HepG2 (cell line): ENCODE measurements around the gene GH2. TPM values are rescaled to one million over a fixed set of nuclear protein-coding genes. Genes with fewer than 3 reads are reported as not detected.

ENCODE experiments used
- AKNA ChIP-seq: sonication (generic); formaldehyde crosslinking; IDR thresholded peaks from 2 replicates; pipeline ENCODE4 v1.4.0; 2020; ENCODE audit warnings: missing genetic modification reagents, borderline replicate concordance
- CAMTA2 ChIP-seq: sonication (generic); formaldehyde crosslinking; IDR thresholded peaks from 2 replicates; pipeline ENCODE4 v1.4.0; 2020; ENCODE audit warnings: mild to moderate bottlenecking, missing genetic modification reagents, borderline replicate concordance
- FUBP1 ChIP-seq: sonication (generic); formaldehyde crosslinking; IDR thresholded peaks from 2 replicates; pipeline ENCODE4 v1.5.1; 2020; ENCODE audit warnings: missing genetic modification reagents, mild to moderate bottlenecking, borderline replicate concordance
- GATA4 ChIP-seq: sonication (generic); IDR thresholded peaks from 2 replicates; pipeline ENCODE4 v1.6.1; 2016; ENCODE audit warnings: antibody characterized with exemption, low read depth, borderline replicate concordance
- MATR3 ChIP-seq: sonication (generic); formaldehyde crosslinking; IDR thresholded peaks from 2 replicates; pipeline ENCODE4 v1.4.0; 2020; ENCODE audit warnings: missing genetic modification reagents
- MED13 ChIP-seq: sonication (generic); formaldehyde crosslinking; IDR thresholded peaks from 2 replicates; pipeline ENCODE4 v1.5.0; 2020; ENCODE audit warnings: missing genetic modification reagents
- MIER2 ChIP-seq: IDR thresholded peaks from 2 replicates; pipeline ENCODE4 v1.6.1; 2016; ENCODE audit warnings: missing biosample characterization, missing genetic modification reagents
- MIER3 ChIP-seq: IDR thresholded peaks from 2 replicates; pipeline ENCODE4 v1.6.1; 2016; ENCODE audit warnings: missing compliant biosample characterization, borderline replicate concordance
- PHF21A ChIP-seq: sonication (generic); formaldehyde crosslinking; IDR thresholded peaks from 2 replicates; pipeline ENCODE4 v1.5.0; 2020; ENCODE audit warnings: mild to moderate bottlenecking, missing genetic modification reagents
- REXO4 ChIP-seq: sonication (generic); formaldehyde crosslinking; IDR thresholded peaks from 2 replicates; pipeline ENCODE4 v1.8.0; 2022; ENCODE audit warnings: missing genetic modification reagents, mild to moderate bottlenecking, borderline replicate concordance
- SCMH1 ChIP-seq: sonication (generic); formaldehyde crosslinking; IDR thresholded peaks from 2 replicates; pipeline ENCODE4 v1.9.0; 2021; ENCODE audit warnings: missing genetic modification reagents, mild to moderate bottlenecking, borderline replicate concordance
- THAP9 ChIP-seq: sonication (generic); formaldehyde crosslinking; IDR thresholded peaks from 2 replicates; pipeline ENCODE4; 2020; ENCODE audit warnings: missing genetic modification reagents, mild to moderate bottlenecking, borderline replicate concordance
- ZNF235 ChIP-seq: sonication (generic); formaldehyde crosslinking; IDR thresholded peaks from 2 replicates; pipeline ENCODE4 v1.8.1; 2023; ENCODE audit warnings: mild to moderate bottlenecking, missing genetic modification reagents, borderline replicate concordance
- ZNF343 ChIP-seq: sonication (generic); formaldehyde crosslinking; IDR thresholded peaks from 2 replicates; pipeline ENCODE4 v1.4.0; 2020; ENCODE audit warnings: mild to moderate bottlenecking, missing genetic modification reagents
- ZNF350 ChIP-seq: sonication (generic); formaldehyde crosslinking; IDR thresholded peaks from 2 replicates; pipeline ENCODE4 v1.4.0; 2020; ENCODE audit warnings: mild to moderate bottlenecking, low read depth, missing genetic modification reagents, borderline replicate concordance
- ZNF432 ChIP-seq: sonication (generic); formaldehyde crosslinking; IDR thresholded peaks from 2 replicates; pipeline ENCODE4 v1.5.0; 2020; ENCODE audit warnings: missing genetic modification reagents, mild to moderate bottlenecking, borderline replicate concordance
- ZNF660 ChIP-seq: sonication (generic); formaldehyde crosslinking; IDR thresholded peaks from 2 replicates; pipeline ENCODE4 v1.5.1; 2020; ENCODE audit warnings: mild to moderate bottlenecking, low read depth, missing genetic modification reagents, borderline replicate concordance
- ZNF784 ChIP-seq: sonication (generic); formaldehyde crosslinking; IDR thresholded peaks from 2 replicates; pipeline ENCODE4 v1.5.1; 2020; ENCODE audit warnings: missing genetic modification reagents, mild to moderate bottlenecking, borderline replicate concordance
- polyA plus RNA-seq, 8 experiments: library from polyadenylated mRNA; depleted of rRNA in 3 of 8; stranded (reverse) in 7 of 8; unstranded in 1 of 8; fragments of >200 nt; fragmentation: Illumina TruSeq in 4 of 8; extraction: Trizol in 4 of 8; gene quantifications; 2 replicates each; pipeline versions ENCODE4 v1.2.1 to v1.2.3, GENCODE V29; 2011 to 2016; ENCODE audit warnings: low read depth in 4 of 8, missing spikeins in 1 of 8, mixed read lengths in 1 of 8; ENCODE audit not compliant: insufficient read depth in 1 of 8
- total RNA-seq, 5 experiments: library from RNA; depleted of rRNA; stranded (reverse); fragments of >200 nt; fragmentation: Illumina TruSeq; extraction: Trizol; gene quantifications; 2 replicates each; pipeline ENCODE4 v1.2.3, GENCODE V29; 2016; ENCODE audit warnings: low read depth in 1 of 5

Gene GH2
- total and polyA plus RNA-seq, 2 of the 13 experiments (the other 11 are each of a cell fraction or from before 2014, with no cell fraction given) = not detected

- TF ChIP-seq AKNA (CRISPR knock-in tag) (no peak), CAMTA2 (CRISPR knock-in tag) (no peak), MED13 (CRISPR knock-in tag) (no peak), FUBP1 (CRISPR knock-in tag) (no peak), ZNF660 (no peak), ZNF784 (CRISPR knock-in tag) (no peak; the same call in 1 of the 2 replicates), THAP9 (CRISPR knock-in tag) (0 out of 2 replicates have a peak, but pooled peaks have one; percentile 17), PHF21A (CRISPR knock-in tag) (no peak), GATA4 (no peak), ZNF350 (CRISPR knock-in tag) (0 out of 2 replicates have a peak, but pooled peaks have one; percentile 9), REXO4 (CRISPR knock-in tag) (no peak), MIER2 (CRISPR knock-in tag) (no peak), MIER3 (CRISPR knock-in tag) (no peak), ZNF235 (CRISPR knock-in tag) (no peak), MATR3 (CRISPR knock-in tag) (no peak), ZNF343 (CRISPR knock-in tag) (no peak), SCMH1 (no peak), ZNF432 (CRISPR knock-in tag) (no peak)
Measured at GRCh38 chr17:63848834-63849689, 32.7 kb downstream of the GH2 start (continued).
